Tibial nerve (tissue), 4 donors: ENCODE results near the gene TTC7B. TPM values are rescaled to one million over a fixed set of nuclear protein-coding genes. Genes with fewer than 3 reads are reported as not detected.

Experiments used
- DNase-seq, 2 donors: peaks; one replicate each; pipeline ENCODE4 v3.0.0-alpha.2; 2019; ENCODE audit warnings: low spot score in 2 of 2
- H3K27ac ChIP-seq, 4 donors: fragments of 200-600 bp; sonication (generic) in 3 of 4; one replicate each; pipeline ENCODE4 v1.5.1; 2017 to 2019; ENCODE audit warnings: mild to moderate bottlenecking in 1 of 4
- H3K27me3 ChIP-seq, 2 donors: fragments of 200-600 bp; sonication (generic) in 1 of 2; one replicate each; pipeline versions ENCODE4 v1.5.1 to v1.6.0; 2017 to 2019
- H3K36me3 ChIP-seq, 3 donors: fragments of 200-600 bp; sonication (generic); one replicate each; pipeline ENCODE4 v1.5.1; 2018 to 2019
- H3K4me1 ChIP-seq, 4 donors: fragments of 200-600 bp; sonication (generic) in 3 of 4; one replicate each; pipeline ENCODE4 v1.5.1; 2017 to 2019
- H3K4me3 ChIP-seq, 4 donors: fragments of 200-600 bp; sonication (generic) in 3 of 4; one replicate each; pipeline ENCODE4 v1.5.1; 2017 to 2019; ENCODE audit warnings: mild to moderate bottlenecking in 1 of 4, moderate library complexity in 1 of 4
- H3K9me3 ChIP-seq, 4 donors: fragments of 200-600 bp; sonication (generic) in 3 of 4; one replicate each; pipeline ENCODE4 v1.5.1; 2017 to 2019
- CTCF ChIP-seq, 5 experiments: fragments of 200-600 bp in 3 of 5; fragments of 450-650 bp in 2 of 5; sonication (generic) in 3 of 5; IDR thresholded peaks; one replicate each; pipeline ENCODE4 v1.5.1; 2016 to 2019; ENCODE audit warnings: antibody characterized with exemption in 5 of 5, mild to moderate bottlenecking in 3 of 5, moderate library complexity in 2 of 5
- EP300 ChIP-seq, 2 donors: sonication (generic); formaldehyde crosslinking; IDR thresholded peaks; one replicate each; pipeline ENCODE4 v1.6.1; 2017; ENCODE audit warnings: antibody characterized with exemption in 2 of 2, mild to moderate bottlenecking in 1 of 2
- POLR2A ChIP-seq, 2 donors: fragments of 450-650 bp; IDR thresholded peaks; one replicate each; pipeline ENCODE4 v1.6.1; 2017; ENCODE audit warnings: antibody characterized with exemption in 2 of 2, mild to moderate bottlenecking in 2 of 2, moderate library complexity in 2 of 2
- WGBS, 2 donors: methylation state at CpG; one replicate each; pipeline ENCODE4 v1.1.5; 2018; 5-methylcytosine and 5-hydroxymethylcytosine counted together
- total RNA-seq, 4 donors: library from RNA; depleted of rRNA; stranded (reverse); fragments of >200 nt; gene quantifications; one replicate each; pipeline ENCODE4 v1.1.0, GENCODE V29; 2016

TTC7B gene
- total RNA-seq, 4 donors from 2014 or later = 25.9 to 44.1 (median 34.4) TPM

GRCh38 chr14:90805662-90806540 is 10.3 kb downstream of the TTC7B start:
- Histone ChIP-seq H3K9me3 (no peaks in the 10 kb centered on the region), H3K27me3 (no peaks in the 10 kb centered on the region), H3K27ac (peak overlapping the region in 1 of 4 donors; percentile 8), H3K4me3 (no peak overlapping the region), H3K4me1 (peaks cover 0 to 35% (median 6%) of the 10 kb centered on the region in 4 donors), H3K36me3 (no peaks in the 10 kb centered on the region)
- WGBS, 2 donors = 59 to 69% methylated on average over 21 of the region's 21 CpGs
- TF ChIP-seq CTCF (IDR thresholded peaks at IDR 0.05) = no peak
- TF ChIP-seq EP300 (IDR thresholded peaks at IDR 0.05) = no peak
- TF ChIP-seq POLR2A (IDR thresholded peaks at IDR 0.05) = no peak
- DNase-seq = no peak

DNA sequence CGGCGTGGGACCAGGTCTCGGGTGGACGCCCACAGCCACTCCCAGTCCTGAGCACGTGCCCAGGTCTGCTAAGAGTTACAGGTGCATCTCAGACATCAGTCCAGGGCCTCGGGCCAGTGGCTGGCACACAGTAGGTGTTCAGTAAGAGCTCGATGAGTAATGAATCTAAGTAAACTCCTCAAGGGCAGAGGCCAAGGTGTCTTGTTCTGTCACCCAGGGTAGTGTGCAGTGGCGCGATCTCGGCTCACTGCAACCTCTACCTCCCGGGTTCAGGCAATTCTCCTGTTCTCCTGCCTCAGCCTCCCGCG is 11.2 kb downstream of the TTC7B start:
- 91 to 95% methylated on average over 13 of the region's 13 CpGs for WGBS, 2 donors
- Histone ChIP-seq H3K27me3 (no peaks in the 10 kb centered on the region), H3K27ac (no peak overlapping the region), H3K4me1 (peaks cover 0 to 35% (median 6%) of the 10 kb centered on the region in 4 donors), H3K9me3 (no peaks in the 10 kb centered on the region), H3K4me3 (no peak overlapping the region), H3K36me3 (no peaks in the 10 kb centered on the region)
- TF ChIP-seq CTCF (IDR thresholded peaks at IDR 0.05) (no peak), EP300 (IDR thresholded peaks at IDR 0.05) (no peak), POLR2A (IDR thresholded peaks at IDR 0.05) (no peak)
- DNase-seq = no peak

- Histone ChIP-seq H3K27me3 (no peaks in the 10 kb centered on the region), H3K9me3 (no peaks in the 10 kb centered on the region), H3K36me3 (no peaks in the 10 kb centered on the region), H3K4me3 (no peak overlapping the region), H3K4me1 (peaks cover 0 to 35% (median 6%) of the 10 kb centered on the region in 4 donors), H3K27ac (peak overlapping the region in 1 of 4 donors; percentile 3)
- DNase-seq = no peak
- 81 to 83% methylated on average over 16 to 18 of the region's 18 CpGs for WGBS, 2 donors
- no peak for TF ChIP-seq POLR2A (IDR thresholded peaks at IDR 0.05)
- TF ChIP-seq CTCF (IDR thresholded peaks at IDR 0.05) = no peak
- TF ChIP-seq EP300 (IDR thresholded peaks at IDR 0.05) = no peak
Observed at GRCh38 chr14:90804292-90805083, 11.7 kb downstream of the TTC7B start.

DNA sequence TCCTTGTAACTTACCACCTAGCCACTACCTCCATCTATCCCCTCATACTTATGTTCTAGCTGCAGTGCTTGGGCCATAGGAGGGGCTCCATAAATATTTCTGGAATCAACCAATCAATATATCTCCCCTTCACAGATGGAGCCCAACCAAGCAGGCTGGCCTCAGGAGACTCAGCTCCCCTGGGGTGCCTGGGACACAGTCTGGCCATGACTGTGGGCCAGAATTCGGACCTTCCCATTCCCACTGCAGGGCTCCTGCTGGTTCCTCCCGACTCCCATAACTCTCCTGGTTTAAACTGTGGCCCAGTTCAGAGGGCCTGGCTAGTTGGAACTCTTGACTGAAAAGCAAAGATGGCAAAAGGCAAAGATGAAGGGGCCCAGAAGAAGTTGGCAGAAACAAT is 13.0 kb downstream of the TTC7B start:
- Histone ChIP-seq H3K27ac (peak overlapping the region in 1 of 4 donors; percentile 33), H3K4me1 (peaks cover 0 to 30% (median 6%) of the 10 kb centered on the region in 4 donors), H3K9me3 (no peaks in the 10 kb centered on the region), H3K27me3 (no peaks in the 10 kb centered on the region), H3K36me3 (no peaks in the 10 kb centered on the region), H3K4me3 (no peak overlapping the region)
- TF ChIP-seq POLR2A (IDR thresholded peaks at IDR 0.05) (no peak), CTCF (IDR thresholded peaks at IDR 0.05) (no peak), EP300 (IDR thresholded peaks at IDR 0.05) (no peak)
- no peak for DNase-seq
- 86 to 88% methylated on average over 2 of the region's 2 CpGs for WGBS, 2 donors

DNA sequence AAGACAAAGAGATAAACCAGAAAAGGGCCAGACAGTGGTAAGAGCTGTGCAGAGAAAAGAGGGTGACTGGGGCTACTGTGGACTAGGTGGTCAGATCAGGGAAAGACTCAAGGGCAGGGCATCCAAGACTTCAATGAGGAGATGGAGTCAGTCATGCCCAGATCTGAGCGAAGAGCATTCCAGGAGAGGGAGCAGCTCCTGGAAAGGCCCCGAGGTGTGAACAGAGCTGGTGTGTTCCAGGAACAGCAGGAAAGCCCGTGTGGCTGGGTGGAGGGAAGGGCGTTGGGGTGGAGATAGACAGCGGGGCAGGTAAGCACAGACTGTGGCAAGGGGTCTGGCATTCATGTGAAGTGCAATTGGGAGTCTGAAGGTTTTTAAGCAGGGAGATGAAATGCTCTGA is 16.8 kb downstream of the TTC7B start:
- TF ChIP-seq POLR2A (IDR thresholded peaks at IDR 0.05) (no peak), CTCF (IDR thresholded peaks at IDR 0.05) (no peak), EP300 (IDR thresholded peaks at IDR 0.05) (no peak)
- Histone ChIP-seq H3K4me1 (peaks cover 0 to 15% (median 0%) of the 10 kb centered on the region in 4 donors), H3K9me3 (no peaks in the 10 kb centered on the region), H3K27me3 (no peaks in the 10 kb centered on the region), H3K4me3 (no peak overlapping the region), H3K36me3 (no peaks in the 10 kb centered on the region), H3K27ac (no peak overlapping the region)
- no peak for DNase-seq
- 83 to 87% methylated on average over 5 of the region's 5 CpGs for WGBS, 2 donors
